HG03066 (cell line): ENCODE data around the gene PCF11.

Source experiments
- ATAC-seq: cut with Tn5 transposase; IDR thresholded peaks from one replicate; pipeline ENCODE4 v1.9.1; 2021; ENCODE audit warnings: low read depth; ENCODE audit not compliant: unreplicated experiment

PCF11 gene

GRCh38 chr11:83153764-83154163 is 3.2 kb upstream of the PCF11 start:
- no peak for ATAC-seq

GRCh38 chr11:83156144-83156995 is 561 bp upstream of the PCF11 start:
- peak; percentile 91 for ATAC-seq

GRCh38 chr11:83157594-83158356 is 844 bp downstream of the PCF11 start:
- no peak for ATAC-seq

- no peak for ATAC-seq
These were observed 1.4 kb downstream of the PCF11 start for GRCh38 chr11:83158357-83158786.

GRCh38 chr11:83158965-83159901 is 2.3 kb downstream of the PCF11 start:
- ATAC-seq: no peak

GRCh38 chr11:83159902-83160865 is 3.3 kb downstream of the PCF11 start:
- ATAC-seq: no peak

GRCh38 chr11:83161610-83162199 is 4.8 kb downstream of the PCF11 start:
- ATAC-seq: no peak

- ATAC-seq: peak; percentile 50
These were observed 5.4 kb downstream of the PCF11 start for GRCh38 chr11:83162377-83162776.

GRCh38 chr11:83166193-83166866 is 9.4 kb downstream of the PCF11 start:
- no peak for ATAC-seq

GRCh38 chr11:83168756-83169155 is 11.8 kb downstream of the PCF11 start:
- ATAC-seq: no peak

- ATAC-seq: no peak
These were observed 13.9 kb downstream of the PCF11 start for GRCh38 chr11:83170865-83171264.

- no peak for ATAC-seq
These were observed 15.6 kb downstream of the PCF11 start for GRCh38 chr11:83172551-83172950.

- peak; percentile 44 for ATAC-seq
These were observed 17.1 kb downstream of the PCF11 start for GRCh38 chr11:83174008-83174407.

GRCh38 chr11:83175815-83176214 is 18.9 kb downstream of the PCF11 start:
- no peak for ATAC-seq

GRCh38 chr11:83181815-83182214 is 24.9 kb downstream of the PCF11 start:
- ATAC-seq: no peak

GRCh38 chr11:83185767-83186166 is 28.8 kb downstream of the PCF11 start:
- no peak for ATAC-seq

- ATAC-seq: no peak
These were observed 30.5 kb downstream of the PCF11 start for GRCh38 chr11:83187465-83187864.

GRCh38 chr11:83191491-83191890 is 34.6 kb downstream of the PCF11 start:
- ATAC-seq: no peak

- ATAC-seq: no peak
These were observed 35.1 kb downstream of the PCF11 start for GRCh38 chr11:83191986-83192385.
